GM19238 (cell line): ENCODE data around the gene RANBP2.

Experiments
- DNase-seq: peaks from one replicate; pipeline ENCODE4 v3.0.0; 2011; ENCODE audit warnings: low spot score; ENCODE audit not compliant: insufficient read length

The RANBP2 gene

DNA sequence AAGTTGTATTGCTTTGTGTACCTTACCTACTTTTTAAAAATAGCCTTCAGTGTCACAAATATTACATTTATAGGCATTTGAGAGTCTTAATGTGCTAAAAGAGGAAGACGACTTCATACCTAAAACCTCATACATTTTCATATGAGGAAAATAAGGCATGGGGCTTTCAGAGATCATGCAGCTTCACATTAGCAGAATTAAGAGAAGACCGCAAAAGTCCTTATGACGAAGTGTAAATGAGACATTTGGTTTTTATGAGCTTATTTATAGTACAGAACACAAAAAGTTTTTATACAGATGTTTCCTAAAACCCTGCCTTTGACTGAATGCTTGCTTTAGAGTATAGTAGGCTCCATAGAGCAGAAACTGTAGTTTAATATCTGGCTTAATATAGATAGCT lies 57.2 kb downstream of the RANBP2 start:
- DNase-seq: no peak

DNA sequence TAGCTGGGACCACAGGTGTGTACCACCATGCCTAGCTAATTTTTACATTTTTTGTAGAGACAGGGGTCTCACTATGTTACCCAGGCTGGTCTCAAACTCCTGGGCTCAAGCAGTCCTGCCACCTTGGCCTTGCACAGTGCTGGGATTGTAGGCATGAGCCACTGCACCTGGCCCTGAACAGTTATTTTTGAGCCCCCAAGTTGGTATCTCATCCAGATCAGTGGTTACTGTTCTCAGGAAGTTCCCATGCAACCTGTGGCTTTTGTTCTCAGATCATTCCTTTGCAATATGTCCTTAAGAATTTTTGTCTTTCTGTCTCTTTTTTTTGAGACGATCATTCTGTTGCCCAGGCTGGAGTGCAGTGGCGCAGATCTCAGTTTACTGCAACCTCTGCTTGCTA lies 59.6 kb downstream of the RANBP2 start:
- no peak for DNase-seq

DNA sequence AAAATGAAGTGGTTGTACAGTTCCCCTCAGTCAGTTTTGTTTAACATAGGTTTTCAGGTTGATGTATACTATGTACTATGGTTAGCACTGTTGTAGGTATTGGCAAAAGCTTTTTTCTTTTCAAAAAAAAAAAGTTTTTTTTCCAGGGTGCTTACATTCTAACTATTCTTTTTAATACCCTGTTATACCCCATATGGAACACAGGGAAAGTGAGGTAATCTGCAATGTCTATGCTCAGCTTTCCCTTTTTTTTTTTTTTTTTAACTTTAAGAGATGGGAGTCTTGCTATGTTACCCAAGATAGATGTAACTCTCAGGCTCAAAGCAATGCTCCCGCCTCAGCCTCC lies 66.7 kb downstream of the RANBP2 start:
- no peak for DNase-seq

DNA sequence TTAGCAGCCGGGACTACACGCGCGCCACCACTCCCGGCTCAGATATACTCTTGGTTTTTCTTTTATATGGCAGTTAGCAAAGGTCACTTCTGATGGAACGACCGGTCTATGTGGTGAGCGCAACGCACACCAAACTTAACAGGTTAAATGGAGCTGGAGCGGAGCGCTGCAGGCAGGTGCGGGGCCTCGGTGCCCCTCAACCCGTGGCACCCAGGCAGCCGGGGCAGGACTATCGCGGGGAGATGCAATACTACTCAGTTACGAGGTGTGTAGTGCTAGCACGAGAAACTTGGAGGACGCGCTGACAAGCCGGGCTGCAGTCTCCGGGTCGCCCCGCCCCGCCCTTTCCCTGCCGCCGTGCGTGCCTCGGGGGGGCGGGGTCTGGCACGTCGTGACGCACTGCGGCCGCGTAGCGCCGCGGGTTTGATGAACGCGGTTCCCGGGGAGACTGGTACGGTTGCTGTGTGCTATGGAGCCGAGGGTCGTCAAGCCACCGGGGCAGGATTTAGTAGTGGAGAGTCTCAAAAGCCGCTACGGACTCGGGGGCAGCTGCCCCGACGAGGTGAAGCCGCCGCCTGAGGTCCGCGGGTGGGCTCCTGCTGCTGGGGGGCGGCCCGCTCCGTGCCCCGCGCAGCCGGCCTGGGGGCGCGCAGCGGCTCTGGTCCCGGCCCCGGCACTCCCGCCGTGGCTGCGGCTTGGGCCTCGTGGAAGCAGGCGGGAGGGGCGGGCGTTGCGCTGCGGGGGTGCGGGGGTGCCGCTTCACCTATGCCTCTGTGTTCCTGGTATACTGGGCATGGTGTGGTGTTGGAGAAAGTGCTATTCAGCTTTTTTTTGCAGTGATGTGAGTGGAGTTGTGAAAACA lies 67.3 kb downstream of the RANBP2 start, which contains the start of gene CCDC138:
CCDC138 (plus strand) TSS at position 418 of the 862 bp plus-strand sequence; CDS start at position 470, 52 bp downstream.
- DNase-seq: peak; percentile 87

DNA sequence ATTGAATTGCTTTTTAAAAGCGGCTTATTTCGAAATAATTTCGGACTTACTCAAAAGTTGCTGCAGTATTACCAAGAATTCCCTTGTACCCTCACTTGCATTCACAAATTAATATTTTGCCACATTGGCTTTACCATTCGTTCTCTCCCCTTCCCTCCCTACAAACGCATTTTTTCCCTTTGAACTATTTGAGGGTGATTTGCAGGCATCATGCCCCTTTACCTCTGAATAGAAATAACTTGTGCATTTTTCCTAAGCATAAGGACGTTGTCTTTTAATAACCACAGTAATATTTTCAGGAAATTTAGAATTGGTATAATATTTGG lies 67.9 kb downstream of the RANBP2 start:
- no peak for DNase-seq

DNA sequence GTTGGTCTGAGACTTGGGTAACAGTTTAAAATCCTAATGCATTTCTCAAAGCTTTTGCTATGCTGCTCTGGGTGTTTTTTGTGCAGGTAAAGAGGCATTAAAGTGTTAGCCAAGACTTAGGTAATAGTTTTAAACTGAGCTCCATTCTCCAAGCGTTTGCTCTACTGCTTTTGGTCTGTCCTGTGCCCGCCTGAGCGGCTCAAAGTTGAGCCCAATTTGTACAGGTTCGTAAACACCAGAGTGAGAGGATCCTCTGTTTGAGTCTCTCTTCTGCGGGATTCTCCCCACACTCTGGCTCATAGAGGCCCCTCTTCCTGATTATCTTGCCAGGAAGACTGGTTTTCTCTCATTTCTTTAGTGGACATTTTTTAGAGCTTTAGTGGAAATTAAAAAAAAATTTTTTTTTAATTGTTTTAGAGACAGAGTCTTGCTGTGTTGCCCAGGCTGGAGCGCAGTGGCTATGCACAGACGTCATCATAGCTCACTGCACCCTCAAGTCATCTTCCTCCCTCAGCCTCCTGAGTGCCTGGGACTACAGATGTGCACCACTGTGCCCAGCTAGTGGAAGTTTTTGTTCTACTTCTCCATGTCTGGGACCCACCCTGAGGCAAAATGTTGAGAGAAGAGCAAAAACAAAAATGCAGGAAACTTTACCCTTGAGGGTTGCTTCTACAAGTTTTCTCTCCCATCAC lies 83.9 kb downstream of the RANBP2 start:
- DNase-seq: no peak

DNA sequence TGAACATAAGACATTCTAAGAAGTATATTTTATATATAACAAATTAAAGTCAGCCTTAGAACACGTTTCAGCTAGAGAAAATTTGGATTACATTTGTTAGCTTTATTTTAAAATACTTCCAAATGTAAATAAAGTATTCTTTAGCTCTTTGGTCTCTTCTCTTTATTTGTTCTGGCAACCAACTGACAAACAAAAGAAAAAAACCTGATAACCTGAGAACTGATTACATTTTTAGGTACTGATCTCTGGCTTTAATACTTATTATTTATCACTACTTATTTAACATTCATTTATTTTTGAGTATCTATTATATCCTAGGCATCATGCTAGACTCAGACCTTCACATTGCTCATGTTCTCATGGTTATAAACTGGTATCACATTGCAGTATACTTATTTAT lies 85.8 kb downstream of the RANBP2 start:
- DNase-seq: no peak

DNA sequence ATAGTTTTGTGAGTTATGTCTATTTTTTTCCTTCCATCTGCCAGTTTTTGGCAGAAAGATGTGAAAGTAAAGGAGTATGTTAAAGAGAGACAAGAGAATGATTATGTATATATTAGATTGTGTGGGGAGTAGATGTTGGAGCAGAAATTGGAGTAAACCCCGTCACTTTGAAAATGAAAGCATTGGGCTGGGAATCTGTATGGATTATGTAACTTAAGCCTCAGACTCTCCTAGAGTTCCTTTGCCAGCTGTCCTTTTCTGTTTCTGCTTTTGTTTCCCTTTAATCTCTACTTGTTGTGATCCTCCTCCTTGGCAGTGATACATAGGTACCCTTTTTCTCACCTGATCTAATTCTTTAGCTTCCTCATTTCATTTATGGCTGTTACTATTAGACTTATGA lies 86.5 kb downstream of the RANBP2 start:
- DNase-seq: no peak

DNA sequence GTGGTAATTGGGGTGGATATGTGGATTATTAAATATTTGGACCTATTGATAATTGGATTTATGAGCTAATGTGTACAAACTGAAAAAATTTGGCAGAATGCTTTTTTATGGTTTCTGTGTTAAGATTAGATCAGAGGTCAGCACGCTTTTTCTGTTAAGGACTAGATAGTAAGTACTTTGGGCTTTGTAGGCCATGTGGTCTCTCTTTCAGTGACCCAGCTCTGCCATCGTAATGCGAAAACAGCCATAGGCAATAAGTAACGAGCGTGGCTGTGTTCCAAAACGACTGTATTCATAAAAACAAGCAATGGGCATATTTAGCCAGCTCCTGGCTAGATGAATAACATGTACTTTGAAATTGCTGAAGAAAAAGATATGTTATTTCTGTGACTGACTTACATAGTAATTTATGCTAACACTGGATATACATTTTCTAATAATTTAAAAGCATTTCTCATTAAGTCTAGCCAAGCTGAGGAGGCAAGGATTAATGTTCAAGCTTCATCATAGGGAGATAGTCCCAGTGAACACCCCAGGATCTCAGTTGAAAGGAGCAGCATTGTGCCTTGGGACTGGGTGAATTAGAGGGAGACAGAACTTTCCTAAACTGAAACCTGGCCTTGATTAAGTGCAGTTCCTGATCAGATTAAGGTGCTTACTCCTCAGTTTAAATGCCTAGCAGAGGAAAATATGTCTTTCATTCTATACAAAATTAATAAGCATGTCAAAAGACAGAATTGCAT lies 87.3 kb downstream of the RANBP2 start:
- DNase-seq: no peak

DNA sequence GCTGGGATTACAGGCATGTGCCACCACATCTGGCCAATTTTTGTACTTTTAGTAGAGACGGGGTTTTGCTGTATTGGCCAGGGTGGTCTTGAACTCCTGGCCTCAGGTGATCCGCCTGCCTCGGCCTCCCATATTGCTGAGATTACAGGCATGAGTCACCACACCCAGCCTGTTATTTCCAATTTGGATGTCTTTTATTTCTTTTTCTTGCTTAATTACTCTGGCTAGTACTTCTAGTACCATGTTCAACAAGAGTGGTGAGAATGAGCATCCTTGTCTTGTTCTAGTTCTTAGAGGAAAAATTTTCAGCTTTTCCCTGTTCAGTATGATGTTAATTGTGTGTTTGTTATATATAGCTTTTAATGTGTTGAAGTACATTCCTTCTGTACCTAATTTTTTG lies 90.7 kb downstream of the RANBP2 start:
- no peak for DNase-seq

DNA sequence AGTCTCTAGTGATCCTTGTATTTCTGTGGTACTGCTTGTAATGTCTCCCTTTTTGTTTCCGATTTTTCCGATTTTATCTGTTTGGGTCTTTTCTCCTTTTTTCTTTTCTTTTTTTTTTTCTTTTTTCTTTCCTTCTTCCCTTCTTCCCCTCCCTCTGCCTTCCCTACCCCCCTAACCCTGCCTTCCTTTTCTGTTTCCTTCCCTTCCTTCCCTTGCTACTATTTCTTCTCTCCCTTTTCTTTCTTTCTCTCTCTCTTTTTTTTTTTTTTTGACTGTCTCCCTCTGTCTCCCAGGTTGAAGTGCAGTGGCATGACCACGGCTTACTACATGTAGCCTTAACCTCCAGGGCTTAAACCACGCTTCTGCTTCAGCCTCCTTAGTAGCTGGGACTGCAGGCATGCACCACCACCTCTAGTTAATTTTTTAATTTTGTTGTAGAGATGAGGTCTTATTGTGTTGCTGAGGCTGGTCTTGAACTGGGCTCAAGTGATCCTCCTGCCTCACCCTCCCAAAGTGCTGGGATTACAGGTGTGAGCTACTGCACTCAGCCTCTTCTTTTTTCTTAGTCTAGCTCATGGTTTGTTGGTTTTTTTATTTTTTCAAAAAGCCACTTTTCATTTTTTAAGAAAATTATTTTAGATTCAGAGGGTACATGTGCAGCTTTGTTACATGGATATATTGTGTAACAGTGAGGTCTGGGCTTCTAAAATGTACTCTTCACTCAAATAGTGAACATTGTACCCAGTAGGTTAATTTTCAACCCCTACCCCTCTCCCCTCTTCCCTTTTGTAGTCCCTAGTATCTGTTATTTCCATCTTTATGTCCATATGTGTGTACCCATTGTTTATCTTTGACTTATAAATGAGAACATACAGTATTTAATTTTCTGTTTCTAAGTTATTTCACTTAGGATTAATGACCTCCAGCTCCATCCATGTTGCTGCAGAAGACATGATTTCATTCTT lies 92.0 kb downstream of the RANBP2 start:
- no peak for DNase-seq

DNA sequence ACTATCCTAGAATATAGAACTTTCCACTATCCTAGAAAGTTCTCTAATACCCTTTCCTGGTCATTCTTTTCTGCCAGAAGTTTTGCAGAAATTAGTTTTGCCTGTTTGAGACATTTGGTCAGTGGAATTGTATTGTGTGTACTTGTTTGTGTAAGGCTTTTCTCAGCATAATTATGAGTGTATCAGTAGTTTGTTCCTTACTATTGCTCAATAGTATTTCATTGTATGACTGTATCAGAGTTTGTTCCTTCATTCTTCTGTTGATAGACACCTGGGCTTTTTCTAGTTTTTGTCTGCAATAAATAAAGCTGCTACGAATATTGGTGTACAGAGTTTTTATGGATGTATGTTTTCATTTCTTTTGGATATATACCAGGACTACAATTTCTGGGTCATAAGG lies 94.5 kb downstream of the RANBP2 start:
- no peak for DNase-seq

DNA sequence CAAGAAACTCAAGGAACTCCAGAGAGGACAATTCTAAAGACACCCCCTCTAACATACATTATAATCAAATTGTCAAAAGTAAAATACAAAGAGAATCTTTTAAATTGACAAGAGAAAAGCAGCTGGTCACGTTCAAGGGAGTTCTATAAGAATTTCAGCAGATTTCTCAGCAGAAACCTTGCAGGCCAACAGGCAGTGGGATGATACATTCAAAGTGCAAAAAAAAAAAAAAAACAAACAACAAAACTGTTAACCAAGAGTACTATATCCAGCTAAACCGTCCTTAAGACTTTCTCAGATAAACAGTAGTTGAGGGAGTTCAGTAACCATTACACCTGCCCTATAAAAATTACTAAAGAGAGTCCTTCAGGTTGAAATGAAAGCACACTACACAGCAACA lies 101.2 kb downstream of the RANBP2 start:
- no peak for DNase-seq

DNA sequence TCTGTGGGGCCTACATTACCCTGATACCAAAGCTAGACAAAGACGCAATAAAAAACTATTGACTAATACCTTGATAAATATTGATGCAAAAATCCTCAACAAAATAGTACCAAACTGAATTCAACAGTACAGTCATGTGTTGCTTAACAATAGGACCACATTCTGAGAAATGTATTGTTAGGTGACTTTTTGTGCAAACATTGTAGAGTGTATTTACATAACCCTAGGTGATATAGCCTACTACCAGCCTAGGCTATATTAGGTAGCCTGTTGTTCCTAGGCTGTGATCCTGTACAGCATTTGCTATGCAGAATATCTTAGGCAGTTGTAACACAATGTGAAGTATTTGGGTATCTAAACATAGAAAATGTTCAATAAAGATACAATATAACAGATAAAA lies 104.0 kb downstream of the RANBP2 start:
- no peak for DNase-seq

DNA sequence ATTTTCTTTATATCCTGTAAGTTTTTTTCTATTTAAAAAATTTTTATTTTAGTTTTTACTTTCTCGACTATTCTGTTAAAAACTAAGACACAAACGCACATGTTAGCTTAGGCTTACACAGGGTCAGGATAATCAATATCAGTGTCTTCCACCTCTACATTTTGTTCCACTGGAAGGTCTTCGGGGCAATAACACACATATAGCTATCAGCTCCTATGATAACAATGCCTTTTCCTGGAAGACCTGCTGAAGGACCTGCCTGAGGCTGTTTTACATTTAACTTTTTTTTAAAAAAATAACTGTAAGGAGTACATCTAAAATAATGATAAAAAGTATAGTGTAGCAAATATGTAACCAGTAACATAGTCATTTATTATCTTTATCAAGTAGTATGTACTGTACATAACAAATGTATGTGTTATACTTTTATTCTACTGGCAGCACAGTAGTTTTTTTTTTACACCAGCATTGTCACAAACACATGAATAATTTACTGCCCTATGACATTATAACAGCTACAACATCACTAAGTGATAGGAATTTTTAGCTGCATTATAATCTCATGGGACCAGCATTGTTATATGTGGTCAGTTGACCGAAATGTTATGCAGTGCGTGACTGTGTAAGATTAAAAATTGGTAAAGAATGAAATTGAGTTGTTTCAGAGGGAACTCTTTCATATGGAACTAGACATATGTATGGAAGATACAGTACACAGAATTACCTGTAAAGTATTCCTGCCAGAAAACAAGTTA lies 105.2 kb downstream of the RANBP2 start:
- DNase-seq: no peak

DNA sequence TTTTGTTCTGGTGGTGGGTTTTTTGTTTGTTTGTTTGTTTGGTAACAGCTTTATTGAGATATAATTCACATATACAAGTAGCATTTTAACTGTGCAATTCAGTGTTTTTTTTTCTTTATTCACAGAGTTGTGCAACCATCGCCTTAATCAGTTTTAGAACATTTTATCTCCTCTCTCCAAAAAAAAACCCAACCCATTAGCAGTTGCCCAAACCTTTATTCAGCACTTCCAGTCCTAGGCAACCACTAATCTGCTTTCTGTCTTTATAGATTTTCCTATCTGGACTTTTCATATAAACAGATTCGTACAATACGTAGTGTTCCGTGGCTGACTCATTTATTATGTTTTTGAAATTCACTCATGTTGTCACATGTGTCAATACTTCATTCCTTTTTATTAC lies 106.0 kb downstream of the RANBP2 start:
- no peak for DNase-seq

DNA sequence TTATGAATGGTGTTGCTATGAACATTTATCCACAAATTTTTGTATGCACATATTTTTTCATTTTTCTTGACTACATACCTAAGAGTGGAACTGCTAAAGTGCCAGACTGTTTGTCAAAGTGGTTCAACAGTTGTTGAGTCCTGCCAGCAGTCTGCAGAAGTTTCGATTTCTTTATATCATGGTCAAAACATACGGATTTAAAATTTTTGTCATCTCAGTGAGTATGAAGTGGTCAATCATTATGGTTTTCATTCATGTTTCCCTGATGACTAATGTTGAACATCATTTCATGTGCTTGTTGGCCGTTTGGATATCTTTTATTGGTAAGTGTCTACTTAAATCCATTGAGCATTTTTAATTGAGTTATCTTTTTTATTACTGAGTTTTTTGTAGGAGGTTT lies 106.5 kb downstream of the RANBP2 start:
- no peak for DNase-seq

DNA sequence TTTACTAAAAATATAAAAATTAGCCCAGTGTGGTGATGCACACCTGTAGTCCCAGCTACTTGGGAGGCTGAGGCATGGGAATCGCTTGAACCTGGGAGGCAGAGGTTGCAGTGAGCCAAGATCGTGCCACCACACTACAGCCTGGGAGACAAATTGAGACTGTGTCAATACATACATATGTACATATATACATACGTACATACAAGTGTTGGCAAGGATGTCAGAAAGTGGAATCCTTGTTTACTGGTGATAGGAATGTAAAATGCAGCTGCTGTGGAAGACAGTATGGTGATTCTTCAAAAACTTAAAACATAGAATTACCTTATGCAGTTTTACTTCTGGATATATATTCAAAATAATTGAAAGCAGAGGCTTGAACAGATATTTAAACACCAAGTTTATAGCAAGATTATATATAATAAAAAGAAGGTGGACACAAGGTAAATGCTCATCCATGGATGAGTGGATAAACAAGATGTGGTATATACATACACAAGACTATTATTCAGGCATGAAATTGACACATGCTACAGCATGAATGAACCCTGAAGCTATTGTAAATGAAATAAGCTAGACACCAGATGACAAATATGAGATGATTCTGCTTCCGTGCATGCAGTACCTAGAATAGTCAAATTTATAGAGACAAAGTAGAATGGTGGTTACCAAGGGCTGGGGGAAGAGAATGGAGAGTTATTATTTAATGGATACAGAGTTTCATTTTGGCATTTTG lies 110.5 kb downstream of the RANBP2 start:
- DNase-seq: no peak

DNA sequence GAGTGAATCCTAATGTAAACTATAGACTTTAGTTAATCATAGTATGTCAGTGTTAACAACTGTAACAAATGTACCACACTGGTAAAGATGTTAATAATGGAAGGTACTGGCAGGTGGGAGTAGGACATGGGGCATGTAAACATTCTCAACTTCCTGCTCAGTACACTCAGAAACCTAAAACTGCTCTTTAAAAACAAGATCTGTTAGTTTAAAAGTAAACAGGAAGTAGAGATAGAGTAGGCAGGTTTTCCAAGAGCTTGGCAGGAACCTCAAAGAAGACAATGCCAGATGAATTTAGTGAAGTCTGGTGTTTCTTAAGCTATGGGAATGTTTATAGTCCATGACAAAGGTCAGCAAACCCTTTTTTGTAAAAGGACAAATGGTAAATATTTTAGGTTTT lies 113.9 kb downstream of the RANBP2 start:
- DNase-seq: no peak

DNA sequence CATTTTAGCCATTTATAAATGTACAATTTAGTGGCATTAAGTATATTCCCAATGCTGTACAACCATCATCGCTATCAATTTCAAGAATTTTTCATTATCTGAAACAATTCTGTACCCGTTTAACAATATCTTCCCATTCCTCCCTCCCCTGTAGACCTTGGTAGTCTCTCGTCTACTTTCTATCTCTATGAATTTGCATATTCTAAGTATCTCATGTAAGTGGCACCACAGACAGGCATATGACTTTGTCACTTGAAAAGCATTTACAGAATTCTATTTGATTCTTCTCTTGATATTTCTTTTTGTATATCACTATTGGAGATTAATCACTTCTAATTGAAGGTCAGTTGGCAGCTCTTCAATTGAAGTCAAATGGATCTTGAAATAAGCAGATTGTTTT lies 115.3 kb downstream of the RANBP2 start:
- DNase-seq: no peak
